IMR-90 (cell line): ENCODE measurements around the gene IL17C.

Source experiments
- CTCF ChIP-seq: conservative IDR thresholded peaks from 2 replicates; pipeline ENCODE4 v1.5.1; 2012; ENCODE audit warnings: mild to moderate bottlenecking, low read depth, low read length, improper control_type of control experiment
- MAFK ChIP-seq: IDR thresholded peaks from 2 replicates; pipeline ENCODE4 v1.6.1; 2012; ENCODE audit warnings: low read depth, low read length, improper control_type of control experiment

- TF ChIP-seq MAFK (no peak), CTCF (no peak)
These were observed 8.1 kb downstream of the IL17C start for GRCh38 chr16:88646345-88647034.
